ENCODE measurements around the gene MED31. TPM values are rescaled to one million over a fixed set of nuclear protein-coding genes. Genes with fewer than 3 reads are reported as not detected.

The MED31 gene
- total RNA-seq, 2 donors from 2014 or later = 32.9 to 36.6 TPM

GRCh38 chr17:6639586-6640535 is 11.5 kb downstream of the MED31 start:
- DNase-seq (no peak), ATAC-seq (peak; percentile 41)
- H3K27ac Mint-ChIP-seq = peak overlapping the region; percentile 95
- H3K27me3 Mint-ChIP-seq = no peaks in the 10 kb centered on the region
- H3K36me3 Mint-ChIP-seq (ENCODE audit: low read depth) = no peaks in the 10 kb centered on the region
- H3K4me3 Mint-ChIP-seq = peak overlapping the region; percentile 94
- H3K9me3 ChIP-seq (ENCODE audit: control insufficient read depth, low read length, poor library complexity, severe bottlenecking) = no peaks in the 10 kb centered on the region
- peaks cover 47% of the 10 kb centered on the region for H3K4me1 Mint-ChIP-seq

GRCh38 chr17:6639014-6639585 is 12.3 kb downstream of the MED31 start:
- no peaks in the 10 kb centered on the region for H3K27me3 Mint-ChIP-seq
- ATAC-seq (no peak), DNase-seq (no peak)
- H3K27ac Mint-ChIP-seq = peak overlapping the region; percentile 95
- no peaks in the 10 kb centered on the region for H3K36me3 Mint-ChIP-seq (ENCODE audit: low read depth)
- H3K4me3 Mint-ChIP-seq = peak overlapping the region; percentile 94
- H3K9me3 ChIP-seq (ENCODE audit: control insufficient read depth, low read length, poor library complexity, severe bottlenecking) = no peaks in the 10 kb centered on the region
- H3K4me1 Mint-ChIP-seq = peaks cover 52% of the 10 kb centered on the region

GRCh38 chr17:6638046-6638908 is 13.1 kb downstream of the MED31 start:
- ATAC-seq (no peak), DNase-seq (no peak)
- no peaks in the 10 kb centered on the region for H3K9me3 ChIP-seq (ENCODE audit: control insufficient read depth, low read length, poor library complexity, severe bottlenecking)
- Mint-ChIP-seq H3K4me3 (peak overlapping the region; percentile 94), H3K4me1 (peaks cover 51% of the 10 kb centered on the region), H3K36me3 (ENCODE audit: low read depth) (peaks cover 5% of the 10 kb centered on the region), H3K27me3 (no peaks in the 10 kb centered on the region), H3K27ac (peak overlapping the region; percentile 95)

GRCh38 chr17:6637458-6637840 is 14.0 kb downstream of the MED31 start:
- peaks cover 48% of the 10 kb centered on the region for H3K4me1 Mint-ChIP-seq
- H3K9me3 ChIP-seq (ENCODE audit: control insufficient read depth, low read length, poor library complexity, severe bottlenecking) = no peaks in the 10 kb centered on the region
- DNase-seq (no peak), ATAC-seq (no peak)
- H3K27ac Mint-ChIP-seq = peak overlapping the region; percentile 95
- H3K36me3 Mint-ChIP-seq (ENCODE audit: low read depth) = peaks cover 7% of the 10 kb centered on the region
- H3K27me3 Mint-ChIP-seq = no peaks in the 10 kb centered on the region
- peak overlapping the region; percentile 36 for H3K4me3 Mint-ChIP-seq

GRCh38 chr17:6636616-6637457 is 14.6 kb downstream of the MED31 start:
- Mint-ChIP-seq H3K4me1 (peaks cover 46% of the 10 kb centered on the region), H3K36me3 (ENCODE audit: low read depth) (peaks cover 9% of the 10 kb centered on the region), H3K4me3 (peak overlapping the region; percentile 36), H3K27ac (no peak overlapping the region), H3K27me3 (no peaks in the 10 kb centered on the region)
- H3K9me3 ChIP-seq (ENCODE audit: control insufficient read depth, low read length, poor library complexity, severe bottlenecking) = no peaks in the 10 kb centered on the region
- DNase-seq (no peak), ATAC-seq (no peak)

- no peak overlapping the region for H3K27ac Mint-ChIP-seq
- DNase-seq (no peak), ATAC-seq (no peak)
- no peaks in the 10 kb centered on the region for H3K27me3 Mint-ChIP-seq
- peaks cover 12% of the 10 kb centered on the region for H3K36me3 Mint-ChIP-seq (ENCODE audit: low read depth)
- H3K4me3 Mint-ChIP-seq = no peak overlapping the region
- peaks cover 46% of the 10 kb centered on the region for H3K4me1 Mint-ChIP-seq
- H3K9me3 ChIP-seq (ENCODE audit: control insufficient read depth, low read length, poor library complexity, severe bottlenecking) = no peaks in the 10 kb centered on the region
These were observed 15.3 kb downstream of the MED31 start for GRCh38 chr17:6636105-6636504.

- no peaks in the 10 kb centered on the region for H3K9me3 ChIP-seq (ENCODE audit: control insufficient read depth, low read length, poor library complexity, severe bottlenecking)
- H3K4me3 Mint-ChIP-seq = no peak overlapping the region
- H3K27me3 Mint-ChIP-seq = no peaks in the 10 kb centered on the region
- H3K36me3 Mint-ChIP-seq (ENCODE audit: low read depth) = peaks cover 21% of the 10 kb centered on the region
- ATAC-seq (no peak), DNase-seq (no peak)
- H3K27ac Mint-ChIP-seq = no peak overlapping the region
- peaks cover 42% of the 10 kb centered on the region for H3K4me1 Mint-ChIP-seq
These were observed 18.1 kb downstream of the MED31 start for GRCh38 chr17:6633263-6633662.

- Mint-ChIP-seq H3K27me3 (no peaks in the 10 kb centered on the region), H3K27ac (no peak overlapping the region), H3K4me3 (no peak overlapping the region), H3K4me1 (peaks cover 36% of the 10 kb centered on the region), H3K36me3 (ENCODE audit: low read depth) (peaks cover 22% of the 10 kb centered on the region)
- DNase-seq (no peak), ATAC-seq (no peak)
- H3K9me3 ChIP-seq (ENCODE audit: control insufficient read depth, low read length, poor library complexity, severe bottlenecking) = no peaks in the 10 kb centered on the region
These were observed 18.9 kb downstream of the MED31 start for GRCh38 chr17:6632530-6632929.

- Mint-ChIP-seq H3K27ac (no peak overlapping the region), H3K36me3 (ENCODE audit: low read depth) (peaks cover 26% of the 10 kb centered on the region), H3K4me3 (no peak overlapping the region), H3K27me3 (no peaks in the 10 kb centered on the region), H3K4me1 (peaks cover 26% of the 10 kb centered on the region)
- ATAC-seq (no peak), DNase-seq (no peak)
- no peaks in the 10 kb centered on the region for H3K9me3 ChIP-seq (ENCODE audit: control insufficient read depth, low read length, poor library complexity, severe bottlenecking)
These were observed 21.0 kb downstream of the MED31 start for GRCh38 chr17:6630390-6630789.

- Mint-ChIP-seq H3K4me3 (no peak overlapping the region), H3K27ac (peak overlapping the region; percentile 51), H3K4me1 (peaks cover 19% of the 10 kb centered on the region), H3K27me3 (no peaks in the 10 kb centered on the region), H3K36me3 (ENCODE audit: low read depth) (peaks cover 17% of the 10 kb centered on the region)
- ATAC-seq (no peak), DNase-seq (no peak)
- no peaks in the 10 kb centered on the region for H3K9me3 ChIP-seq (ENCODE audit: control insufficient read depth, low read length, poor library complexity, severe bottlenecking)
These were observed 24.4 kb downstream of the MED31 start for GRCh38 chr17:6627019-6627418.

- DNase-seq = no peak
- H3K27me3 Mint-ChIP-seq = no peaks in the 10 kb centered on the region
- peaks cover 19% of the 10 kb centered on the region for H3K4me1 Mint-ChIP-seq
- no peaks in the 10 kb centered on the region for H3K9me3 ChIP-seq (ENCODE audit: control insufficient read depth, low read length, poor library complexity, severe bottlenecking)
- H3K27ac Mint-ChIP-seq = no peak overlapping the region
- peaks cover 17% of the 10 kb centered on the region for H3K36me3 Mint-ChIP-seq (ENCODE audit: low read depth)
- no peak overlapping the region for H3K4me3 Mint-ChIP-seq
- ATAC-seq = no peak
These were observed 24.8 kb downstream of the MED31 start for GRCh38 chr17:6626616-6627015.

GRCh38 chr17:6623941-6624340 is 27.5 kb downstream of the MED31 start:
- no peak overlapping the region for H3K4me3 Mint-ChIP-seq
- no peaks in the 10 kb centered on the region for H3K27me3 Mint-ChIP-seq
- peaks cover 10% of the 10 kb centered on the region for H3K36me3 Mint-ChIP-seq (ENCODE audit: low read depth)
- H3K4me1 Mint-ChIP-seq = peaks cover 7% of the 10 kb centered on the region
- no peaks in the 10 kb centered on the region for H3K9me3 ChIP-seq (ENCODE audit: control insufficient read depth, low read length, poor library complexity, severe bottlenecking)
- ATAC-seq (no peak), DNase-seq (no peak)
- H3K27ac Mint-ChIP-seq = no peak overlapping the region

Data from T-helper 17 cell (primary cell).